HepG2 (cell line): ENCODE data around the gene SUN5. TPM values are rescaled to one million over a fixed set of nuclear protein-coding genes. Genes with fewer than 3 reads are reported as not detected.

Source experiments
- AKAP8 ChIP-seq: sonication (generic); formaldehyde crosslinking; IDR thresholded peaks from 2 replicates; pipeline ENCODE4 v1.5.1; 2020; ENCODE audit warnings: mild to moderate bottlenecking, missing genetic modification reagents
- BHLHE40 ChIP-seq: IDR thresholded peaks from 2 replicates; pipeline ENCODE4 v1.6.1; 2011; ENCODE audit warnings: low read length, improper control_type of control experiment
- CHD4 ChIP-seq: fragments of 200-600 bp; sonication (generic); IDR thresholded peaks from 2 replicates; pipeline ENCODE4 v1.7.0; 2017; ENCODE audit warnings: mild to moderate bottlenecking, low read length, borderline replicate concordance
- GABPB1 ChIP-seq: IDR thresholded peaks from 2 replicates; pipeline ENCODE4 v1.6.1; 2016; ENCODE audit warnings: mild to moderate bottlenecking, missing genetic modification reagents, moderate library complexity, missing compliant biosample characterization
- HNRNPL ChIP-seq: fragments of 200-400 bp; formaldehyde crosslinking; IDR thresholded peaks from 2 replicates; pipeline ENCODE4 v1.6.1; 2017; ENCODE audit warnings: mild to moderate bottlenecking, low read depth, low read length
- MEF2D ChIP-seq: sonication (generic); formaldehyde crosslinking; IDR thresholded peaks from 2 replicates; pipeline ENCODE4 v1.5.1; 2020; ENCODE audit warnings: mild to moderate bottlenecking, missing genetic modification reagents
- MXD1 ChIP-seq: sonication (generic); formaldehyde crosslinking; IDR thresholded peaks from 2 replicates; pipeline ENCODE4 v1.4.0; 2020; ENCODE audit warnings: mild to moderate bottlenecking, missing genetic modification reagents
- NONO ChIP-seq, 2 experiments: fragments of 450-650 bp in 1 of 2; sonication (generic) in 1 of 2; formaldehyde crosslinking in 1 of 2; IDR thresholded peaks in 1 of 2; conservative IDR thresholded peaks in 1 of 2; 2 replicates each; pipeline versions ENCODE4 v1.6.1 to v1.8.0; 2017 to 2022; ENCODE audit warnings: mild to moderate bottlenecking in 1 of 2, missing genetic modification reagents in 1 of 2, moderate library complexity in 1 of 2
- POLR2A ChIP-seq, 2 experiments: IDR thresholded peaks; 2 replicates each; pipeline ENCODE4 v1.6.1; 2011; ENCODE audit warnings: low read depth in 2 of 2, low read length in 2 of 2, mild to moderate bottlenecking in 1 of 2, moderate library complexity in 1 of 2; ENCODE audit not compliant: insufficient read depth in 1 of 2
- POLR2G ChIP-seq: fragments of 200-400 bp; formaldehyde crosslinking; IDR thresholded peaks from 2 replicates; pipeline ENCODE4 v1.6.1; 2018; ENCODE audit warnings: mild to moderate bottlenecking, low read depth, low read length, moderate library complexity
- RBFOX2 ChIP-seq: fragments of 200-400 bp; formaldehyde crosslinking; IDR thresholded peaks from 2 replicates; pipeline ENCODE4 v1.6.1; 2017; ENCODE audit warnings: low read depth, mild to moderate bottlenecking, low read length
- SMAD1 ChIP-seq: sonication (generic); formaldehyde crosslinking; IDR thresholded peaks from 2 replicates; pipeline ENCODE4 v1.4.0; 2020; ENCODE audit warnings: missing genetic modification reagents, low read depth, mild to moderate bottlenecking, borderline replicate concordance
- UBTF ChIP-seq: sonication (generic); formaldehyde crosslinking; IDR thresholded peaks from 2 replicates; pipeline ENCODE4 v1.4.0; 2020; ENCODE audit warnings: mild to moderate bottlenecking, missing genetic modification reagents
- XRCC5 ChIP-seq: fragments of 200-400 bp; formaldehyde crosslinking; optimal IDR thresholded peaks from 2 replicates; pipeline ENCODE3; 2017; ENCODE audit warnings: mild to moderate bottlenecking, low read length
- ZBTB7A ChIP-seq: sonication (generic); formaldehyde crosslinking; IDR thresholded peaks from 2 replicates; pipeline ENCODE4 v1.8.0; 2022; ENCODE audit warnings: mild to moderate bottlenecking, missing genetic modification reagents
- ZC3H13 ChIP-seq: sonication (generic); formaldehyde crosslinking; IDR thresholded peaks from 2 replicates; pipeline ENCODE4 v1.8.1; 2023; ENCODE audit warnings: mild to moderate bottlenecking, missing genetic modification reagents, moderate library complexity
- ZNF225 ChIP-seq: sonication (generic); formaldehyde crosslinking; IDR thresholded peaks from 2 replicates; pipeline ENCODE4 v1.4.0; 2020; ENCODE audit warnings: mild to moderate bottlenecking, missing genetic modification reagents
- ZNF580 ChIP-seq: IDR thresholded peaks from 2 replicates; pipeline ENCODE4 v1.6.1; 2016; ENCODE audit warnings: low read depth, borderline replicate concordance
- ZNF687 ChIP-seq: sonication (generic); formaldehyde crosslinking; IDR thresholded peaks from 2 replicates; pipeline ENCODE4 v1.5.1; 2020; ENCODE audit warnings: mild to moderate bottlenecking, missing genetic modification reagents, moderate library complexity
- ZNF839 ChIP-seq: sonication (generic); formaldehyde crosslinking; IDR thresholded peaks from 2 replicates; pipeline ENCODE4 v1.4.0; 2020; ENCODE audit warnings: missing genetic modification reagents, mild to moderate bottlenecking, borderline replicate concordance
- ZSCAN21 ChIP-seq: sonication (generic); formaldehyde crosslinking; IDR thresholded peaks from 2 replicates; pipeline ENCODE4 v1.8.0; 2022; ENCODE audit warnings: mild to moderate bottlenecking, missing genetic modification reagents, moderate library complexity, borderline replicate concordance
- polyA plus RNA-seq, 8 experiments: library from polyadenylated mRNA; depleted of rRNA in 3 of 8; stranded (reverse) in 7 of 8; unstranded in 1 of 8; fragments of >200 nt; fragmentation: Illumina TruSeq in 4 of 8; extraction: Trizol in 4 of 8; gene quantifications; 2 replicates each; pipeline versions ENCODE4 v1.2.1 to v1.2.3, GENCODE V29; 2011 to 2016; ENCODE audit warnings: low read depth in 4 of 8, missing spikeins in 1 of 8, mixed read lengths in 1 of 8; ENCODE audit not compliant: insufficient read depth in 1 of 8
- total RNA-seq, 5 experiments: library from RNA; depleted of rRNA; stranded (reverse); fragments of >200 nt; fragmentation: Illumina TruSeq; extraction: Trizol; gene quantifications; 2 replicates each; pipeline ENCODE4 v1.2.3, GENCODE V29; 2016; ENCODE audit warnings: low read depth in 1 of 5

The SUN5 gene
- total and polyA plus RNA-seq, 2 of the 13 experiments (the other 11 are each of a cell fraction or from before 2014, with no cell fraction given), result not detected

- TF ChIP-seq CHD4 (peak; percentile 44; the same call in 1 of the 2 replicates), POLR2A (IDR thresholded peaks at IDR 0.05; ENCODE audit: insufficient read depth in 1 of 2, low read depth in 2 of 2, low read length in 2 of 2) (peak in 1 of 2 experiments; percentile 46; a peak in 1 of 4 replicates), MXD1 (CRISPR knock-in tag) (peak; percentile 38; the same call in 1 of the 2 replicates), RBFOX2 (peak; percentile 93), GABPB1 (CRISPR knock-in tag) (0 out of 2 replicates have a peak, but pooled peaks have one; percentile 14), MEF2D (0 out of 2 replicates have a peak, but pooled peaks have one; percentile 29), UBTF (CRISPR knock-in tag) (0 out of 2 replicates have a peak, but pooled peaks have one; percentile 7), AKAP8 (CRISPR knock-in tag) (no peak), ZNF839 (peak; percentile 10; the same call in 1 of the 2 replicates), ZC3H13 (CRISPR knock-in tag) (peak; percentile 82; the same call in 1 of the 2 replicates), POLR2G (peak; percentile 13; the same call in 1 of the 2 replicates), XRCC5 (peak; percentile 43), ZNF687 (CRISPR knock-in tag) (peak; percentile 9; the same call in 1 of the 2 replicates), SMAD1 (0 out of 2 replicates have a peak, but pooled peaks have one; percentile 53), ZNF225 (CRISPR knock-in tag) (0 out of 2 replicates have a peak, but pooled peaks have one; percentile 22), NONO (IDR thresholded peaks at IDR 0.05) (no peak), NONO (CRISPR knock-in tag; conservative IDR thresholded peaks at IDR 0.05) (peak; percentile 44), ZSCAN21 (CRISPR knock-in tag) (0 out of 2 replicates have a peak, but pooled peaks have one; percentile 26), ZBTB7A (CRISPR knock-in tag) (0 out of 2 replicates have a peak, but pooled peaks have one; percentile 29), BHLHE40 (no peak), HNRNPL (peak; percentile 59; the same call in 1 of the 2 replicates), ZNF580 (CRISPR knock-in tag) (no peak)
Measured at GRCh38 chr20:33019465-33020277, 15.4 kb upstream of the SUN5 start (continued).
